HL-60 (cell line): ENCODE data around the gene OR2T10.

Experiments used
- GABPA ChIP-seq: IDR thresholded peaks from 2 replicates; pipeline ENCODE4 v1.6.1; 2012; ENCODE audit warnings: low read depth
- POLR2AphosphoS5 ChIP-seq: IDR thresholded peaks from 2 replicates; pipeline ENCODE4 v1.6.1; 2012; ENCODE audit warnings: low read depth
- TF ChIP-seq, protein P1 (sequence below): IDR thresholded peaks from one replicate; pipeline ENCODE4 v1.5.1; 2011; ENCODE audit warnings: low read length, control low read depth, inconsistent platforms; ENCODE audit not compliant: insufficient read depth

DNA sequence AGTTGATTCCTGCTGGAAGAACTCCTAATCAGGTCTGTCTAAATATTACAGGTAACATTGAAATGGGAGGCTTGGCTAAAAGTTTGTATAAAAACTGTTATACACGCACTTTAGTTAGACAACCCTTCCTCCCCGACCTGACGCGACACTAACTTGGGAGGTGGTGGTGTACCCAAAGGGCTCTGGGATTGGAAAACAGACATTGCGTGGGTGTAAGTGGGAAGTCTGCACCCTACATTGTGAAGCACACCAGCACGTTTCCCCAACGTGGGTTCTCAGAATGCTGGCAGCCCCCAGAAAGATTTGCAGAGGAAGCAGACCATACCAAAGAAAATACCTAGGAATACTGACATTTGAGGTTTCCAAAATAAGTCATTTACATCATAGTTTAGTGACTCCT is 20.6 kb upstream of the OR2T10 start:
- TF ChIP-seq POLR2AphosphoS5 (no peak), GABPA (no peak)
- TF ChIP-seq, protein P1, sequence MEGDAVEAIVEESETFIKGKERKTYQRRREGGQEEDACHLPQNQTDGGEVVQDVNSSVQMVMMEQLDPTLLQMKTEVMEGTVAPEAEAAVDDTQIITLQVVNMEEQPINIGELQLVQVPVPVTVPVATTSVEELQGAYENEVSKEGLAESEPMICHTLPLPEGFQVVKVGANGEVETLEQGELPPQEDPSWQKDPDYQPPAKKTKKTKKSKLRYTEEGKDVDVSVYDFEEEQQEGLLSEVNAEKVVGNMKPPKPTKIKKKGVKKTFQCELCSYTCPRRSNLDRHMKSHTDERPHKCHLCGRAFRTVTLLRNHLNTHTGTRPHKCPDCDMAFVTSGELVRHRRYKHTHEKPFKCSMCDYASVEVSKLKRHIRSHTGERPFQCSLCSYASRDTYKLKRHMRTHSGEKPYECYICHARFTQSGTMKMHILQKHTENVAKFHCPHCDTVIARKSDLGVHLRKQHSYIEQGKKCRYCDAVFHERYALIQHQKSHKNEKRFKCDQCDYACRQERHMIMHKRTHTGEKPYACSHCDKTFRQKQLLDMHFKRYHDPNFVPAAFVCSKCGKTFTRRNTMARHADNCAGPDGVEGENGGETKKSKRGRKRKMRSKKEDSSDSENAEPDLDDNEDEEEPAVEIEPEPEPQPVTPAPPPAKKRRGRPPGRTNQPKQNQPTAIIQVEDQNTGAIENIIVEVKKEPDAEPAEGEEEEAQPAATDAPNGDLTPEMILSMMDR = no peak
